Fibroblast of lung (primary cell): ENCODE data around the gene IMMP2L. TPM values are rescaled to one million over a fixed set of nuclear protein-coding genes. Genes with fewer than 3 reads are reported as not detected.

Experiments used
- DNase-seq, 2 donors: peaks; one replicate each; pipeline versions ENCODE4 v3.0.0 to v3.0.0-alpha.2; 2010; ENCODE audit warnings: low read depth in 2 of 2
- H2AFZ ChIP-seq: 2 replicates; pipeline ENCODE4 v1.5.1; 2012; ENCODE audit warnings: low read length, control low read depth, inconsistent platforms
- H3K27ac ChIP-seq: 2 replicates; pipeline ENCODE4 v1.5.1; 2011; ENCODE audit warnings: low read length, control low read depth; ENCODE audit not compliant: insufficient read depth
- H3K27me3 ChIP-seq: 2 replicates; pipeline ENCODE4 v1.5.1; 2011; ENCODE audit warnings: mild to moderate bottlenecking, low read length; ENCODE audit not compliant: control insufficient read depth, insufficient read depth
- H3K36me3 ChIP-seq: 2 replicates; pipeline ENCODE4 v1.5.1; 2011; ENCODE audit warnings: low read length; ENCODE audit not compliant: control insufficient read depth, insufficient read depth
- H3K4me1 ChIP-seq: 2 replicates; pipeline ENCODE4 v1.5.1; 2011; ENCODE audit warnings: low read length; ENCODE audit not compliant: control insufficient read depth, insufficient read depth; ENCODE audit errors: extremely low read depth
- H3K4me2 ChIP-seq: 2 replicates; pipeline ENCODE4 v1.5.1; 2011; ENCODE audit warnings: low read length, control low read depth; ENCODE audit not compliant: insufficient read depth; ENCODE audit errors: extremely low read depth
- H3K4me3 ChIP-seq, 4 experiments: fragments of 200-600 bp in 1 of 4; sonication (generic) in 1 of 4; replicated peaks in 1 of 4; 2 replicates each; pipeline ENCODE4 v1.5.1; 2011 to 2016; ENCODE audit warnings: low read length in 4 of 4, low read depth in 3 of 4, mild to moderate bottlenecking in 3 of 4, control low read depth in 2 of 4, inconsistent platforms in 1 of 4, mixed read lengths in 1 of 4; ENCODE audit not compliant: insufficient read depth in 1 of 4; ENCODE audit errors: control extremely low read depth in 1 of 4
- H3K79me2 ChIP-seq: 2 replicates; pipeline ENCODE4 v1.5.1; 2012; ENCODE audit warnings: mild to moderate bottlenecking, low read length, inconsistent platforms; ENCODE audit not compliant: control insufficient read depth, insufficient read depth
- H3K9ac ChIP-seq: 2 replicates; pipeline ENCODE4 v1.5.1; 2011; ENCODE audit warnings: mild to moderate bottlenecking, low read length, control low read depth; ENCODE audit not compliant: insufficient read depth
- H3K9me3 ChIP-seq: 2 replicates; pipeline ENCODE4 v1.5.1; 2012; ENCODE audit warnings: low read depth, low read length; ENCODE audit not compliant: control insufficient read depth, insufficient read depth
- H4K20me1 ChIP-seq: 2 replicates; pipeline ENCODE4 v1.5.1; 2011; ENCODE audit warnings: low read length; ENCODE audit not compliant: control insufficient read depth, insufficient read depth; ENCODE audit errors: extremely low read depth
- CTCF ChIP-seq, 2 donors: IDR thresholded peaks in 1 of 2; conservative IDR thresholded peaks in 1 of 2; 1 replicate in 1 of 2; 2 replicates in 1 of 2; pipeline ENCODE4 v1.5.1; 2011 to 2012; ENCODE audit warnings: low read length in 2 of 2, control low read depth in 1 of 2, inconsistent platforms in 1 of 2, low read depth in 1 of 2, mild to moderate bottlenecking in 1 of 2
- EZH2 ChIP-seq: IDR thresholded peaks from 2 replicates; pipeline ENCODE4 v1.5.1; 2012; ENCODE audit warnings: low read length, control low read depth, mild to moderate bottlenecking; ENCODE audit errors: missing control alignments
- polyA plus RNA-seq, 2 donors: library from polyadenylated mRNA; depleted of rRNA in 1 of 2; stranded (reverse) in 1 of 2; unstranded in 1 of 2; fragments of >200 nt; gene quantifications; 2 replicates each; pipeline ENCODE4 v1.2.1, GENCODE V29; 2011 to 2012; ENCODE audit warnings: missing spikeins in 1 of 2
- total RNA-seq: library from RNA; depleted of rRNA; stranded (reverse); fragments of >200 nt; gene quantifications from 2 replicates; pipeline ENCODE4 v1.2.1, GENCODE V29; 2014

The IMMP2L gene
- total and polyA plus RNA-seq, 2 donors (not counting 1 experiment from before 2014, with no cell fraction given): 6.9 to 14.4 TPM

GRCh38 chr7:111568419-111568818 lies 6.1 kb upstream of the IMMP2L start:
- Histone ChIP-seq H3K27me3 (peaks cover 3% of the 10 kb centered on the region), H3K9ac (no peak overlapping the region), H3K4me1 (no peaks in the 10 kb centered on the region), H3K4me2 (no peak overlapping the region), H4K20me1 (no peaks in the 10 kb centered on the region), H3K4me3 (no peak overlapping the region), H3K36me3 (no peaks in the 10 kb centered on the region), H2AFZ (no peak overlapping the region), H3K79me2 (no peaks in the 10 kb centered on the region), H3K27ac (no peak overlapping the region), H3K9me3 (no peaks in the 10 kb centered on the region)
- no peak for TF ChIP-seq EZH2
- TF ChIP-seq CTCF (conservative IDR thresholded peaks at IDR 0.05 in 1 of 2, IDR thresholded peaks at IDR 0.05 in 1 of 2; ENCODE audit: low read depth in 1 of 2, low read length in 2 of 2): no peak
- DNase-seq: no peak

GRCh38 chr7:111564078-111564477 lies 1.8 kb upstream of the IMMP2L start:
- Histone ChIP-seq H3K79me2 (no peaks in the 10 kb centered on the region), H3K9ac (no peak overlapping the region), H3K9me3 (no peaks in the 10 kb centered on the region), H3K4me2 (no peak overlapping the region), H3K27me3 (peaks cover 3% of the 10 kb centered on the region), H3K4me1 (peaks cover 5% of the 10 kb centered on the region), H2AFZ (no peak overlapping the region), H3K4me3 (no peak overlapping the region), H3K27ac (no peak overlapping the region), H3K36me3 (no peaks in the 10 kb centered on the region), H4K20me1 (no peaks in the 10 kb centered on the region)
- DNase-seq: no peak
- TF ChIP-seq CTCF (conservative IDR thresholded peaks at IDR 0.05 in 1 of 2, IDR thresholded peaks at IDR 0.05 in 1 of 2; ENCODE audit: low read depth in 1 of 2, low read length in 2 of 2) (no peak), EZH2 (no peak)

- Histone ChIP-seq H3K79me2 (no peaks in the 10 kb centered on the region), H2AFZ (peak overlapping the region; percentile 81), H3K36me3 (no peaks in the 10 kb centered on the region), H3K9ac (peak overlapping the region; percentile 74), H4K20me1 (no peaks in the 10 kb centered on the region), H3K4me1 (peaks cover 5% of the 10 kb centered on the region), H3K27ac (peak overlapping the region; percentile 59), H3K9me3 (no peaks in the 10 kb centered on the region), H3K4me3 (peak overlapping the region; percentile 53 to 73 (median 68)), H3K4me2 (peak overlapping the region; percentile 97), H3K27me3 (no peaks in the 10 kb centered on the region)
- peak in 1 of 2 donors; percentile 2 for DNase-seq
- TF ChIP-seq EZH2 (no peak), CTCF (conservative IDR thresholded peaks at IDR 0.05 in 1 of 2, IDR thresholded peaks at IDR 0.05 in 1 of 2; ENCODE audit: low read depth in 1 of 2, low read length in 2 of 2) (no peak)
These were observed 713 bp downstream of the IMMP2L start for GRCh38 chr7:111561654-111561903.
